Measurements from ENCODE around the gene NPVF. TPM values are rescaled to one million over a fixed set of nuclear protein-coding genes. Genes with fewer than 3 reads are reported as not detected.

The NPVF gene
- total RNA-seq, 4 donors from 2014 or later = not detected

- H3K27me3 ChIP-seq = no peaks in the 10 kb centered on the region
- no peaks in the 10 kb centered on the region for H3K36me3 ChIP-seq
- no peaks in the 10 kb centered on the region for H3K9me3 ChIP-seq
- H3K27ac ChIP-seq = peak overlapping the region; percentile 89 to 91 (median 90)
- DNase-seq = no peak
- WGBS, 2 donors = no CpG with 5 or more reads among the region's 6 CpGs
- TF ChIP-seq CTCF (IDR thresholded peaks at IDR 0.05) (no peak), POLR2A (IDR thresholded peaks at IDR 0.05) (no peak)
- peak overlapping the region; percentile 74 to 88 (median 80) for H3K4me3 ChIP-seq
- intact Hi-C loops (cut with DNase I) = no loop called here
- peaks cover 7 to 15% (median 14%) of the 10 kb centered on the region in 3 donors for H3K4me1 ChIP-seq
Measured at GRCh38 chr7:25180592-25180923, 47.7 kb downstream of the NPVF start.

- Histone ChIP-seq H3K4me3 (peak overlapping the region; percentile 74 to 88 (median 80)), H3K4me1 (peaks cover 7 to 15% (median 14%) of the 10 kb centered on the region in 3 donors), H3K27ac (peak overlapping the region; percentile 89 to 91 (median 90)), H3K36me3 (no peaks in the 10 kb centered on the region), H3K9me3 (no peaks in the 10 kb centered on the region), H3K27me3 (no peaks in the 10 kb centered on the region)
- TF ChIP-seq POLR2A (IDR thresholded peaks at IDR 0.05) (peak in 2 of 4 donors; percentile 30 to 69), CTCF (IDR thresholded peaks at IDR 0.05) (peak; percentile 57 to 85 (median 70))
- peak; percentile 54 for DNase-seq
- intact Hi-C loops (cut with DNase I) = no loop called here
- 0% methylated on average over 16 of the region's 74 CpGs; no CpG with 5 or more reads in 1 of the 2 donors for WGBS, 2 donors
Measured at GRCh38 chr7:25179771-25180591, 48.3 kb downstream of the NPVF start.

- no peak for DNase-seq
- Histone ChIP-seq H3K27ac (peak overlapping the region; percentile 89 to 91 (median 90)), H3K36me3 (no peaks in the 10 kb centered on the region), H3K9me3 (no peaks in the 10 kb centered on the region), H3K4me1 (peaks cover 7 to 15% (median 14%) of the 10 kb centered on the region in 3 donors), H3K4me3 (peak overlapping the region; percentile 74 to 88 (median 80)), H3K27me3 (no peaks in the 10 kb centered on the region)
- TF ChIP-seq POLR2A (IDR thresholded peaks at IDR 0.05) (no peak), CTCF (IDR thresholded peaks at IDR 0.05) (no peak)
- 60 to 64% methylated on average over 9 of the region's 9 CpGs for WGBS, 2 donors
- intact Hi-C loops (cut with DNase I) = no loop called here
Measured at GRCh38 chr7:25179325-25179724, 49.0 kb downstream of the NPVF start.

Small RNA genes lying within 50 kb of the gene (small RNA-seq; reads per million reads assigned to genes)
- gene RF00012 = 0 reads per million in 4 donors

Other genes starting within 250 kb of the NPVF start
- 10 to 100 TPM in 3 of 4 donors, 1 to 10 TPM in 1; 8.9 to 22.6 (median 13.7) TPM for gene OSBPL3, start 248.3 kb downstream of the NPVF start, total RNA-seq
- 100 to 1,000 TPM in 1 of 4 donors, 10 to 100 TPM in 3; 48.1 to 117 (median 72.8) TPM for gene CYCS, start 103.2 kb downstream of the NPVF start, total RNA-seq

Measured in esophagus squamous epithelium (tissue), 5 donors.